ENCODE results near the gene MCF2L.

The MCF2L gene

DNA sequence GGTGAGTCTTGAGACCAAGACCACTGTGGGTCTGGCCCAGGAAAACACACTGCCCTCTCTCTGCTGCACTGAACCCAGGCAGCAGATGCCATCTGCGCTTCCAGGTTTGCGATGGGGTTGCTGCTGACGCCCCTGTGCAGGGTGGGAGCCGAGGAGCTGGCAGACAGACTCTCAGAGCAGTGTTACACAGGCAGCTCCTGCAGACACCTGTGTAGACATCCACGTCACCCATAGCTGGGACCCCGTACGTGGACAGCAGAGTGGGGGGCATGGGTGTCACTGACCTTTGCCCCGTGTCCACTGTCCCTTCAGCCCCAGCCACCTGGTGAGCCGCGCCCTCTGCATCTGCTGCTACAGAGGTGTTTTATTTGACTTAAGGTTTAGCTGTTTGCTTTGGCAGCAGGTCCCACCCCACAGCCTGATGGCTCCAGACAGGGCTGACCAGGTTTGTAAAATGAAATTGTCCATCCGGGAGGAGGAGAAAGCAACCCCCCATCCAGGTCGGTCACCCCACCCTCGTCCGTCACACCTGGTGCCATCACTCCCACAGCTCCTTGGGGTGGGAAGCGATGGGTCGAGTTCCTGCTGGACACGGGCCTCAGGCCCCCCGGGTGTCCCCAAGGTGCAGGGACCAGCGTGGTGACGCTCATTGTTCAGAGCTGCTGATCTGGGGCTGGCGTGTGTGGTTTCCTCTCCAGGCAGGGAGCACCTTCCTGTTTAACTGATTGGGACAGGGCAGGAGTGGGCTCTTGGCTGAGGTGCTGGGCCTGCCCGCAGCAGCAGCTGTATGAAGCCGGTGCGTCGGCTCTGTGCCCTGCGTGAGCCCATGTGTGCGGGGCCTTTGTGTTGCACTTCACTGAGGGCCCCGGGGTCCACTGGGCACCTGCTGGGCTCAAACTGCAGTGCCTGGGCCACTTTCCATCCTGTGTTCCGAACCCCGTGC lies 28.4 kb downstream of the MCF2L start:
- Histone ChIP-seq H2BK15ac (ENCODE audit: low read length) (peak overlapping the region; percentile 8), H4K91ac (ENCODE audit: low read depth, low read length, poor library complexity) (no peak overlapping the region), H2AFZ (ENCODE audit: low read length) (no peak overlapping the region), H3K14ac (ENCODE audit: low read length) (peak overlapping the region; percentile 25), H3K79me1 (ENCODE audit: low read depth, low read length) (peaks cover 25% of the 10 kb centered on the region), H2AK5ac (ENCODE audit: low read depth, low read length) (peak overlapping the region; percentile 5), H2BK5ac (ENCODE audit: low read length) (no peak overlapping the region), H3K27me3 (ENCODE audit: control insufficient read depth in 3 of 3, insufficient read depth in 3 of 3, low read depth in 1 of 3, low read length in 3 of 3) (no peaks in the 10 kb centered on the region), H3K27ac (replicated peaks; ENCODE audit: low read length) (no peak overlapping the region), H3K36me3 (replicated peaks in 1 of 2; ENCODE audit: control insufficient read depth in 2 of 2, insufficient read depth in 2 of 2, low read length in 2 of 2) (no peaks in the 10 kb centered on the region), H3K4me2 (ENCODE audit: insufficient read depth, low read length, poor library complexity, severe bottlenecking) (no peak overlapping the region), H3K4me1 (ENCODE audit: control insufficient read depth in 2 of 2, insufficient read depth in 1 of 2, low read depth in 1 of 2, low read length in 2 of 2) (peaks cover 27 to 38% of the 10 kb centered on the region in 2 donors), H3K9me3 (replicated peaks in 1 of 2; ENCODE audit: control insufficient read depth in 2 of 2, insufficient read depth in 1 of 2, low read depth in 1 of 2, low read length in 2 of 2) (no peaks in the 10 kb centered on the region), H2BK120ac (ENCODE audit: low read depth, low read length) (no peak overlapping the region), H3K23ac (ENCODE audit: low read depth, low read length, poor library complexity) (no peak overlapping the region), H3K9ac (ENCODE audit: low read depth, low read length, poor library complexity) (no peak overlapping the region), H3K4ac (ENCODE audit: low read length) (no peak overlapping the region), H4K8ac (ENCODE audit: low read depth, low read length) (peak overlapping the region; percentile 20), H3K18ac (ENCODE audit: low read length) (peak overlapping the region; percentile 69), H2BK12ac (ENCODE audit: low read length) (no peak overlapping the region), H3K4me3 (ENCODE audit: low read length in 2 of 2) (no peak overlapping the region)
- DNase-seq (ENCODE audit: low spot score) = no peak
- WGBS, 2 donors (ENCODE audit: extremely low coverage in 2 of 2, insufficient read length in 2 of 2, insufficient replicate concordance in 1 of 2) = no CpG with 5 or more reads among the region's 30 CpGs

DNA sequence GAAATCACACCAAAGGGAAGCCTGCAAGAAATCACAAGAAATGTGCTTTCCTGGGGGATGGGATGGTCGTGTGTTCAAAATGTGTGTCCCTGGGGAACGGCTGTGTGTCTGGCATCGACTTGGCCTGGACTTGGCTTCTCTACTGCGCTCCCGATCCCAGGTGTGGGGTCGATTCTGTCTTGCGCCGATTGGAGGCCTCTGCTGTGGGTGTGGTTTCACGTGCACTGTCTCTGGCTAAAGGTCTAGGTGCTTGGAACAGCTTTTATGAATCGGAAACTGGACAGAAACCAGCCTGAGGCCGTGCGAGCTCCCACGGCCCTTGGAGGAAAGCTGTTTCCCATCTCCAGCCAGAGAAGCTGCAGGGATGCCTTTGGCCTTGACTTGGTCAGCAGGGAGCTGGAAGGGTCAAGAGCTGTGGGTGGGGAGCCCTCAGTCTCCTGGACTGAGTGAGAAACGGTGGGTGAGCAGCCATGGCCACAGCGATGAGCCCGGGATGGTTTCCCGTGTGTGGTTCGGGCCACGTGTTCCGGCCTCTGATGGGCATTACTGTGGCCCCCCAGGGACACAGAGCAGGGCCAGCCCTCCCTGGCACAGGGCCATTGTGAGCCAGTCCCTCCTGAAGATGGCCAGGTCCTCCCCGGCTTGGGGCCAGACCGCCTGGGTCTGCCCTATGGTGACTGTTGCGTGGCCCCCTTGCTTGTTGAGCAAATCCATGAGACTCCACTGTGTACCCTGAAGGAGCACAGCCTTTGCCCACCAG lies 29.7 kb downstream of the MCF2L start:
- Histone ChIP-seq H2BK5ac (ENCODE audit: low read length) (no peak overlapping the region), H3K27ac (replicated peaks; ENCODE audit: low read length) (no peak overlapping the region), H3K36me3 (replicated peaks in 1 of 2; ENCODE audit: control insufficient read depth in 2 of 2, insufficient read depth in 2 of 2, low read length in 2 of 2) (no peaks in the 10 kb centered on the region), H2BK15ac (ENCODE audit: low read length) (no peak overlapping the region), H3K14ac (ENCODE audit: low read length) (no peak overlapping the region), H3K4ac (ENCODE audit: low read length) (no peak overlapping the region), H2BK12ac (ENCODE audit: low read length) (peak overlapping the region; percentile 64), H3K4me1 (ENCODE audit: control insufficient read depth in 2 of 2, insufficient read depth in 1 of 2, low read depth in 1 of 2, low read length in 2 of 2) (peaks cover 28 to 40% of the 10 kb centered on the region in 2 donors), H3K9ac (ENCODE audit: low read depth, low read length, poor library complexity) (peak overlapping the region; percentile 50), H4K91ac (ENCODE audit: low read depth, low read length, poor library complexity) (no peak overlapping the region), H3K23ac (ENCODE audit: low read depth, low read length, poor library complexity) (peak overlapping the region; percentile 63), H3K27me3 (ENCODE audit: control insufficient read depth in 3 of 3, insufficient read depth in 3 of 3, low read depth in 1 of 3, low read length in 3 of 3) (peaks cover 0 to 2% (median 0%) of the 10 kb centered on the region in 3 experiments), H3K18ac (ENCODE audit: low read length) (peak overlapping the region; percentile 75), H4K8ac (ENCODE audit: low read depth, low read length) (no peak overlapping the region), H3K4me3 (ENCODE audit: low read length in 2 of 2) (no peak overlapping the region), H3K4me2 (ENCODE audit: insufficient read depth, low read length, poor library complexity, severe bottlenecking) (no peak overlapping the region), H3K9me3 (replicated peaks in 1 of 2; ENCODE audit: control insufficient read depth in 2 of 2, insufficient read depth in 1 of 2, low read depth in 1 of 2, low read length in 2 of 2) (no peaks in the 10 kb centered on the region), H2AFZ (ENCODE audit: low read length) (no peak overlapping the region), H2AK5ac (ENCODE audit: low read depth, low read length) (peak overlapping the region; percentile 78), H3K79me1 (ENCODE audit: low read depth, low read length) (peaks cover 31% of the 10 kb centered on the region), H2BK120ac (ENCODE audit: low read depth, low read length) (no peak overlapping the region)
- no CpG with 5 or more reads among the region's 23 CpGs for WGBS, 2 donors (ENCODE audit: extremely low coverage in 2 of 2, insufficient read length in 2 of 2, insufficient replicate concordance in 1 of 2)
- DNase-seq (ENCODE audit: low spot score) = no peak

DNA sequence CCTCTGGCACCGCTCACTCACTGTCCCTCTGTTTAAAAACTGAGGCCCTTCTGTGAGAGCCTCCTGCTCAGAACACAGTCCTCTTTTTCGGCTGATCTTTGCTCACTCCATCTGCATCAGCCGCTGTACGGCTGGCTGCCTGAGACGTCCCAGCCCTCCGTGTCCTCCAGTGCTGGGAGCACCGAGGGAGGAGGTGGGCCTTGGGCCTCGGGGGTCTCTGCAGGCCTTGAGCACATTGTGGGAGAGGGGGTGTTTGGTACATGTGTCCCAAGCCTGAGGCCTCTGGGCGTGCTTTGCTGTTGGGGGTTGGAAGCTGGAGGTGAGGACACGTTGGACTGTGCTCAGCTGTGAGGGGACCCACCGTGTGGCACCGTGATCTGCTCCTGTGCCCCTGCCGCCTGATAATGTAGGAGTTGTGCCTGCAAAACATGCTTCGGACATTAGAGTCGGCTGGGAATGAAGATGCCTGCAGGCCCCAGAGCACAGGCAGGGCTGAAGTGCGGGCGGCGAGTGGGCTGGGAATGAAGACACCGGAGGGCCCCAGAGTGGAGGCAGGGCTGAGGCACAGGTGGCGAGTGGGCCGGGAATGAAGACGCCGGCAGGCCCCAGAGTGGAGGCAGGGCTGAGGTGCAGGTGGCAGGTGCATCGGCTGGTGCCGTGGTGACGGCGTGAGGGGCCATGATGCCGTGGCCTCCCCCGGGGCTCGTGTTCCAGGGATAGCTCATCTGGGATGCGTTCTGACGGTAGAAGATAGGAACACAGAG lies 30.6 kb downstream of the MCF2L start:
- Histone ChIP-seq H3K36me3 (replicated peaks in 1 of 2; ENCODE audit: control insufficient read depth in 2 of 2, insufficient read depth in 2 of 2, low read length in 2 of 2) (peaks cover 4 to 7% of the 10 kb centered on the region in 2 donors), H3K27me3 (ENCODE audit: control insufficient read depth in 3 of 3, insufficient read depth in 3 of 3, low read depth in 1 of 3, low read length in 3 of 3) (peaks cover 0 to 2% (median 0%) of the 10 kb centered on the region in 3 experiments), H3K23ac (ENCODE audit: low read depth, low read length, poor library complexity) (peak overlapping the region; percentile 49), H3K9ac (ENCODE audit: low read depth, low read length, poor library complexity) (peak overlapping the region; percentile 35), H3K9me3 (replicated peaks in 1 of 2; ENCODE audit: control insufficient read depth in 2 of 2, insufficient read depth in 1 of 2, low read depth in 1 of 2, low read length in 2 of 2) (peaks cover 0 to 2% of the 10 kb centered on the region in 2 donors), H2BK120ac (ENCODE audit: low read depth, low read length) (no peak overlapping the region), H4K8ac (ENCODE audit: low read depth, low read length) (peak overlapping the region; percentile 74), H2AK5ac (ENCODE audit: low read depth, low read length) (peak overlapping the region; percentile 78), H2BK12ac (ENCODE audit: low read length) (no peak overlapping the region), H2BK15ac (ENCODE audit: low read length) (peak overlapping the region; percentile 90), H3K14ac (ENCODE audit: low read length) (peak overlapping the region; percentile 84), H3K4ac (ENCODE audit: low read length) (peak overlapping the region; percentile 57), H3K18ac (ENCODE audit: low read length) (peak overlapping the region; percentile 59), H3K79me1 (ENCODE audit: low read depth, low read length) (peaks cover 27% of the 10 kb centered on the region), H3K4me1 (ENCODE audit: control insufficient read depth in 2 of 2, insufficient read depth in 1 of 2, low read depth in 1 of 2, low read length in 2 of 2) (peaks cover 28 to 40% of the 10 kb centered on the region in 2 donors), H4K91ac (ENCODE audit: low read depth, low read length, poor library complexity) (peak overlapping the region; percentile 86), H3K4me2 (ENCODE audit: insufficient read depth, low read length, poor library complexity, severe bottlenecking) (no peak overlapping the region), H2AFZ (ENCODE audit: low read length) (no peak overlapping the region), H3K27ac (replicated peaks; ENCODE audit: low read length) (no peak overlapping the region), H2BK5ac (ENCODE audit: low read length) (peak overlapping the region; percentile 54), H3K4me3 (ENCODE audit: low read length in 2 of 2) (no peak overlapping the region)
- WGBS, 2 donors (ENCODE audit: extremely low coverage in 2 of 2, insufficient read length in 2 of 2, insufficient replicate concordance in 1 of 2) = no CpG with 5 or more reads among the region's 32 CpGs
- no peak for DNase-seq (ENCODE audit: low spot score)

All from neuronal stem cell (in vitro differentiated cells).